Endothelial cell of umbilical vein (primary cell): Measurements from ENCODE around the gene TSPAN5. TPM values are rescaled to one million over a fixed set of nuclear protein-coding genes. Genes with fewer than 3 reads are reported as not detected.

Experiments used
- BruUV-seq: library from RNA; stranded (reverse); fragments of 400-500 nt; replicated peaks from 2 replicates; lab custom pipeline; 2021; lab: Mats Ljungman, UMichigan
- CTCF ChIA-PET: fragments of 300-600, 350-600 bp; sonication (Branson Sonifier 250); formaldehyde crosslinking; loops from one replicate; lab custom pipeline; 2021; ENCODE audit warnings: antibody characterized with exemption, inconsistent platforms; lab: Charles Lee
- POLR2A ChIA-PET: fragments of 300-600, 350-600 bp; sonication (Branson Sonifier 250); formaldehyde crosslinking; loops from one replicate; lab custom pipeline; 2021; ENCODE audit warnings: antibody characterized with exemption, inconsistent platforms; lab: Charles Lee
- DNase-seq: peaks from one replicate; pipeline ENCODE4 v3.0.0-alpha.2; 2011; ENCODE audit warnings: low read depth, low spot score
- FAIRE-seq: peaks from 2 replicates; lab custom pipeline; 2011; peaks lifted over from hg19 to GRCh38; lab: Jason Lieb, UNC
- H2AFZ ChIP-seq: 2 replicates; pipeline ENCODE4 v1.6.0; 2012; ENCODE audit warnings: low read depth, low read length, control low read depth, inconsistent platforms
- H3K27ac ChIP-seq: 2 replicates; pipeline ENCODE4 v1.5.1; 2011; ENCODE audit warnings: low read depth, mild to moderate bottlenecking, control low read depth, low read length, moderate library complexity; ENCODE audit not compliant: insufficient read depth
- H3K27me3 ChIP-seq, 2 experiments: 2 replicates each; pipeline versions ENCODE4 v1.6.0 to v1.6.1; 2011; ENCODE audit warnings: low read length in 2 of 2, mixed read lengths in 1 of 2; ENCODE audit not compliant: control insufficient read depth in 2 of 2, insufficient read depth in 2 of 2
- H3K36me3 ChIP-seq, 2 experiments: 2 replicates in 1 of 2; 3 replicates in 1 of 2; pipeline ENCODE4 v1.5.1; 2011; ENCODE audit warnings: low read length in 2 of 2, mild to moderate bottlenecking in 1 of 2, moderate library complexity in 1 of 2; ENCODE audit not compliant: control insufficient read depth in 2 of 2, insufficient read depth in 2 of 2; ENCODE audit errors: extremely low read depth in 1 of 2
- H3K4me1 ChIP-seq: 3 replicates; pipeline ENCODE4 v1.5.1; 2011; ENCODE audit warnings: mild to moderate bottlenecking, low read length; ENCODE audit not compliant: control insufficient read depth, insufficient read depth; ENCODE audit errors: extremely low read depth
- H3K4me2 ChIP-seq: 2 replicates; pipeline ENCODE4 v1.6.1; 2011; ENCODE audit warnings: low read length, control low read depth, mixed read lengths; ENCODE audit not compliant: insufficient read depth
- H3K4me3 ChIP-seq, 3 experiments: fragments of 200-600 bp in 1 of 3; sonication (generic), shearing (Covaris generic) in 1 of 3; replicated peaks in 1 of 3; 2 replicates each; pipeline ENCODE4 v1.5.1; 2011 to 2016; ENCODE audit warnings: control low read depth in 3 of 3, low read length in 3 of 3, mild to moderate bottlenecking in 2 of 3, inconsistent platforms in 1 of 3, low read depth in 1 of 3, moderate library complexity in 1 of 3; ENCODE audit not compliant: insufficient read depth in 1 of 3
- H3K79me2 ChIP-seq: 2 replicates; pipeline ENCODE4 v1.6.0; 2012; ENCODE audit warnings: low read length, inconsistent platforms; ENCODE audit not compliant: control insufficient read depth, insufficient read depth
- H3K9ac ChIP-seq: replicated peaks from 2 replicates; pipeline ENCODE3; 2011; ENCODE audit warnings: low read length, control low read depth; ENCODE audit not compliant: insufficient read depth; ENCODE audit errors: extremely low read depth
- H3K9me1 ChIP-seq: replicated peaks from 3 replicates; pipeline ENCODE4 v1.6.0; 2011; ENCODE audit warnings: mild to moderate bottlenecking, low read length; ENCODE audit not compliant: control insufficient read depth, insufficient read depth; ENCODE audit errors: extremely low read depth
- H3K9me3 ChIP-seq: replicated peaks from 2 replicates; pipeline ENCODE4 v1.5.1; 2012; ENCODE audit warnings: low read length, inconsistent platforms; ENCODE audit not compliant: control insufficient read depth, insufficient read depth
- H4K20me1 ChIP-seq: replicated peaks from 2 replicates; pipeline ENCODE3; 2011; ENCODE audit warnings: mild to moderate bottlenecking, low read length; ENCODE audit not compliant: control insufficient read depth, insufficient read depth; ENCODE audit errors: extremely low read depth
- CTCF ChIP-seq, 2 donors: IDR thresholded peaks; 1 replicate in 1 of 2; 2 replicates in 1 of 2; pipeline ENCODE4 v1.5.1; 2011; ENCODE audit warnings: low read length in 2 of 2, mild to moderate bottlenecking in 2 of 2, moderate library complexity in 2 of 2, control low read depth in 1 of 2, inconsistent platforms in 1 of 2, low read depth in 1 of 2; ENCODE audit not compliant: insufficient read depth in 1 of 2; ENCODE audit errors: extremely low read depth in 1 of 2
- EZH2 ChIP-seq: IDR thresholded peaks from 2 replicates; pipeline ENCODE4 v1.6.1; 2012; ENCODE audit warnings: borderline replicate concordance, low read depth, mild to moderate bottlenecking, moderate library complexity, low read length, inconsistent platforms; ENCODE audit not compliant: severe bottlenecking
- FOS ChIP-seq: IDR thresholded peaks from 2 replicates; pipeline ENCODE4 v1.6.1; 2011; ENCODE audit warnings: mild to moderate bottlenecking, low read length, moderate library complexity, borderline replicate concordance; ENCODE audit not compliant: insufficient read depth
- GATA2 ChIP-seq: IDR thresholded peaks from 2 replicates; pipeline ENCODE4 v1.7.0; 2011; ENCODE audit warnings: low read depth, mild to moderate bottlenecking, moderate library complexity, mixed read lengths, low read length; ENCODE audit not compliant: insufficient read length, insufficient read depth
- JUN ChIP-seq: IDR thresholded peaks from 2 replicates; pipeline ENCODE4 v1.6.1; 2011; ENCODE audit warnings: borderline replicate concordance, low read depth; ENCODE audit not compliant: insufficient read length, insufficient read depth
- MYC ChIP-seq: IDR thresholded peaks from one replicate; pipeline ENCODE4 v1.6.1; 2011; ENCODE audit warnings: mild to moderate bottlenecking, low read depth, low read length
- POLR2A ChIP-seq: IDR thresholded peaks from 2 replicates; pipeline ENCODE4 v1.6.1; 2012; ENCODE audit warnings: low read depth, mild to moderate bottlenecking, control low read depth, low read length
- POLR2AphosphoS5 ChIP-seq: IDR thresholded peaks from 2 replicates; pipeline ENCODE4 v1.6.1; 2012; ENCODE audit warnings: low read depth, mild to moderate bottlenecking, control low read depth, low read length, moderate library complexity; ENCODE audit not compliant: insufficient read depth
- dilution Hi-C: fragments of 300-500 bp; cut with MboI; formaldehyde crosslinking; loops from one replicate; pipeline ENCODE4 v1.15.0; 2019; ENCODE audit warnings: low sequenced_read_pairs; ENCODE audit not compliant: extremely low pct_ligation_motif_present
- intact Hi-C: fragments of 100-400 bp; cut with micrococcal nuclease; formaldehyde crosslinking; loops from one replicate; pipeline ENCODE4 v1.10.0; 2022
- polyA plus RNA-seq, 4 experiments: library from polyadenylated mRNA; depleted of rRNA in 3 of 4; stranded (reverse) in 3 of 4; unstranded in 1 of 4; fragments of >200 nt; gene quantifications; 2 replicates each; pipeline versions ENCODE4 v1.2.1 to v1.2.3, GENCODE V29; 2011 to 2012; ENCODE audit warnings: missing spikeins in 1 of 4
- total RNA-seq: library from RNA; stranded (reverse); gene quantifications from 2 replicates; pipeline ENCODE4 v1.2.3, GENCODE V29; 2021
- TF ChIP-seq, protein P1 (sequence below): IDR thresholded peaks from 2 replicates; pipeline ENCODE4 v1.6.1; 2011; ENCODE audit not compliant: insufficient read depth, insufficient read length

TSPAN5 gene
- total and polyA plus RNA-seq, 2 donors (not counting 3 experiments of a cell fraction or from before 2014, with no cell fraction given): 45.1 to 50.2 TPM

DNA sequence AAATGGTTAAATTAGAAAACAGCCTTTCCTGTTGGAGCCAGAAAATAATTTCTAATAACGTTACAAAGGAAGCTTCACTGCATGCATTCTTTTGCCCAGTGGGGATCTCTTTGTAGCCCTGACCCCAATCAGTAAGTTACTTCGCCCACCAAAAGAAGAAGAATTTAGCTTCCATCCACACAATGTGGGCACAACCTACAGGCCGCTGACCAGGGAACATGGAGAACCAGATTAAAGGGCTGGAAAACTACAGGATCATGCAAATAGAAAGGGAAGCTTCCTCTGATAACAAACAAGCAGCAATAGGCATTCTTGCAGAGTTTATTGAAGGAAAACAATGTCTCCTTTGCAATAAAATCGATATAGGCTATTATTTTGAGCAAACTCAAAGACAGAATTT is 21.3 kb upstream of the TSPAN5 start:
- Histone ChIP-seq H3K27ac (no peak overlapping the region), H3K9me1 (no peaks in the 10 kb centered on the region), H3K27me3 (no peaks in the 10 kb centered on the region), H3K9ac (no peak overlapping the region), H3K9me3 (no peaks in the 10 kb centered on the region), H3K4me1 (peaks cover 21% of the 10 kb centered on the region), H3K4me2 (no peak overlapping the region), H3K36me3 (no peaks in the 10 kb centered on the region), H3K4me3 (no peak overlapping the region), H3K79me2 (no peaks in the 10 kb centered on the region), H2AFZ (peak overlapping the region; percentile 60), H4K20me1 (no peaks in the 10 kb centered on the region)
- FAIRE-seq: no peak
- POLR2A ChIA-PET: no interaction called here
- CTCF ChIA-PET: interaction anchor here (0.7 to 1.5 kb wide), 4 partner anchors 8 to 212 kb away, joined by 3 to 8 read pairs (median 5); no protein-coding TSS in a partner anchor
- dilution Hi-C loops: no loop called here
- intact Hi-C loops: loop anchor here (10.0 kb wide), 2 partner anchors 245 to 315 kb away; partner anchors contain the start of genes EIF4E and METAP1
- BruUV-seq: no TSS peak
- peak; percentile 38 for DNase-seq
- TF ChIP-seq, protein P1, sequence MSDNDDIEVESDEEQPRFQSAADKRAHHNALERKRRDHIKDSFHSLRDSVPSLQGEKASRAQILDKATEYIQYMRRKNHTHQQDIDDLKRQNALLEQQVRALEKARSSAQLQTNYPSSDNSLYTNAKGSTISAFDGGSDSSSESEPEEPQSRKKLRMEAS: no peak
- TF ChIP-seq EZH2 (no peak), JUN (no peak), CTCF (IDR thresholded peaks at IDR 0.05; ENCODE audit: extremely low read depth in 1 of 2, insufficient read depth in 1 of 2, low read depth in 1 of 2, low read length in 2 of 2) (no peak), MYC (no peak), FOS (no peak), POLR2AphosphoS5 (no peak), GATA2 (no peak), POLR2A (no peak)
